ENCODE results near the gene FARSA. TPM values are rescaled to one million over a fixed set of nuclear protein-coding genes. Genes with fewer than 3 reads are reported as not detected.
"Not testable (repeated sequence)": the region's sequence is repeated elsewhere in the genome, so short reads cannot be mapped to it uniquely, and the experiment has no call there.

Gene FARSA
- total RNA-seq, 2 donors from 2014 or later = 25.9 to 35.6 TPM

DNA sequence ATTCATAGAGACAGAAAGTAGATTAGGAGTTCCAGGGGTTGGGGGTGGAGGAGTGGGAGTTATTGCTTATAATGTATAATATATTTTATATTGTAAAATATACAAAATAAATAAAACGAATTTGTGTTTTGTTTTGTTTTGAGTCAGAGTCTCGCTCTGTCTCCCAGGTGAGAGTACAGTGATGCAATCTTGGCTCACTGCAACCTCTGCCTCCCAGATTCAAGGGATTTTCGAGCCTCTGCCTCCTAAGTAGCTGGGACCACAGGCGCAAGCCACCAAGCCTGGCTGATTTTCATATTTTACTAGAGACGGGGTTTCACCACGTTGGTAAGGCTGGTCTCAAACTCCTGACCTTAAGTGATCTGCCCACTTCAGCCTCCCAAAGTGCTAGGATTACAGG, 26.0 kb upstream of the FARSA start:
- no peaks in the 10 kb centered on the region for H3K27me3 ChIP-seq
- WGBS, 2 donors = 55 to 57% methylated on average over 6 of the region's 6 CpGs
- H3K4me3 ChIP-seq = no peak overlapping the region
- peaks cover 0 to under 1% of the 10 kb centered on the region in 2 donors for H3K36me3 ChIP-seq (replicated peaks in 1 of 2; ENCODE audit: insufficient read depth in 1 of 2, low read depth in 2 of 2)
- H3K9me3 ChIP-seq = no peaks in the 10 kb centered on the region
- H3K27ac ChIP-seq = no peak overlapping the region
- DNase-seq (no peak), ATAC-seq (no peak)
- TF ChIP-seq POLR2A (IDR thresholded peaks at IDR 0.05) = no peak
- TF ChIP-seq, protein P1, sequence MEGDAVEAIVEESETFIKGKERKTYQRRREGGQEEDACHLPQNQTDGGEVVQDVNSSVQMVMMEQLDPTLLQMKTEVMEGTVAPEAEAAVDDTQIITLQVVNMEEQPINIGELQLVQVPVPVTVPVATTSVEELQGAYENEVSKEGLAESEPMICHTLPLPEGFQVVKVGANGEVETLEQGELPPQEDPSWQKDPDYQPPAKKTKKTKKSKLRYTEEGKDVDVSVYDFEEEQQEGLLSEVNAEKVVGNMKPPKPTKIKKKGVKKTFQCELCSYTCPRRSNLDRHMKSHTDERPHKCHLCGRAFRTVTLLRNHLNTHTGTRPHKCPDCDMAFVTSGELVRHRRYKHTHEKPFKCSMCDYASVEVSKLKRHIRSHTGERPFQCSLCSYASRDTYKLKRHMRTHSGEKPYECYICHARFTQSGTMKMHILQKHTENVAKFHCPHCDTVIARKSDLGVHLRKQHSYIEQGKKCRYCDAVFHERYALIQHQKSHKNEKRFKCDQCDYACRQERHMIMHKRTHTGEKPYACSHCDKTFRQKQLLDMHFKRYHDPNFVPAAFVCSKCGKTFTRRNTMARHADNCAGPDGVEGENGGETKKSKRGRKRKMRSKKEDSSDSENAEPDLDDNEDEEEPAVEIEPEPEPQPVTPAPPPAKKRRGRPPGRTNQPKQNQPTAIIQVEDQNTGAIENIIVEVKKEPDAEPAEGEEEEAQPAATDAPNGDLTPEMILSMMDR (IDR thresholded peaks at IDR 0.05) = no peak
- intact Hi-C loops (cut with DNase I) = no loop called here
- peaks cover 26% of the 10 kb centered on the region for H3K4me1 ChIP-seq

DNA sequence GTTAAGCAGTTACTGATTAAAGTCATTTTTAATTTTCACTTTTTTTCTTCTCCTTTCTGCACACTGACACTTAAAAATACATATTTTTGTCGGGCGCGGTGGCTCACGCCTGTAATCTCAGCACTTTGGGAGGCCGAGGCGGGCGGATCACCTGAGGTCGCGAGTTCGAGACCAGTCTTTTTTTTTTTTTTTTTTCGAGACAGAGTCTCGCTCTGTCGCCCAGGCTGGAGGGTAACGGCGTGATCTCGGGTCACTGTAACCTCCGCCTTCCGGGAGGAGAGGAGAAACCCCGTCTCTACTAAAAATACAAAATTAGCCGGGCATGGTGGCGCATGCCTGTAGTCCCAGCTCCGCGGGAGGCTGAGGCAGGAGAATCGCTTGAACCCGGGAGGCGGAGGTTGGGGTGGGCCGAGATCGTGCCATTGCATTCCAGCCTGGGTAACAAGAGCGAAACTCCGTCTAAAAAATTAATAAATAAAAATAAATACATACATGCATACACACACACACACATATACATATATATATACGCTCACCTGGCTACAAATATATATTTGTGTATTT, 24.0 kb upstream of the FARSA start:
- peaks cover 38% of the 10 kb centered on the region for H3K4me1 ChIP-seq
- intact Hi-C loops (cut with DNase I); H3K9me3 ChIP-seq; H3K36me3 ChIP-seq (replicated peaks in 1 of 2; ENCODE audit: insufficient read depth in 1 of 2, low read depth in 2 of 2); DNase-seq; H3K27me3 ChIP-seq: not testable (repeated sequence)
- H3K4me3 ChIP-seq = peak overlapping the region; percentile 67 to 96
- WGBS, 2 donors = 30 to 34% methylated on average over 31 of the region's 31 CpGs
- H3K27ac ChIP-seq = peak overlapping the region; percentile 64 to 91 (median 86)
- peak in 1 of 3 donors; percentile 14 for TF ChIP-seq POLR2A (IDR thresholded peaks at IDR 0.05)
- peak; percentile 8 for ATAC-seq

DNA sequence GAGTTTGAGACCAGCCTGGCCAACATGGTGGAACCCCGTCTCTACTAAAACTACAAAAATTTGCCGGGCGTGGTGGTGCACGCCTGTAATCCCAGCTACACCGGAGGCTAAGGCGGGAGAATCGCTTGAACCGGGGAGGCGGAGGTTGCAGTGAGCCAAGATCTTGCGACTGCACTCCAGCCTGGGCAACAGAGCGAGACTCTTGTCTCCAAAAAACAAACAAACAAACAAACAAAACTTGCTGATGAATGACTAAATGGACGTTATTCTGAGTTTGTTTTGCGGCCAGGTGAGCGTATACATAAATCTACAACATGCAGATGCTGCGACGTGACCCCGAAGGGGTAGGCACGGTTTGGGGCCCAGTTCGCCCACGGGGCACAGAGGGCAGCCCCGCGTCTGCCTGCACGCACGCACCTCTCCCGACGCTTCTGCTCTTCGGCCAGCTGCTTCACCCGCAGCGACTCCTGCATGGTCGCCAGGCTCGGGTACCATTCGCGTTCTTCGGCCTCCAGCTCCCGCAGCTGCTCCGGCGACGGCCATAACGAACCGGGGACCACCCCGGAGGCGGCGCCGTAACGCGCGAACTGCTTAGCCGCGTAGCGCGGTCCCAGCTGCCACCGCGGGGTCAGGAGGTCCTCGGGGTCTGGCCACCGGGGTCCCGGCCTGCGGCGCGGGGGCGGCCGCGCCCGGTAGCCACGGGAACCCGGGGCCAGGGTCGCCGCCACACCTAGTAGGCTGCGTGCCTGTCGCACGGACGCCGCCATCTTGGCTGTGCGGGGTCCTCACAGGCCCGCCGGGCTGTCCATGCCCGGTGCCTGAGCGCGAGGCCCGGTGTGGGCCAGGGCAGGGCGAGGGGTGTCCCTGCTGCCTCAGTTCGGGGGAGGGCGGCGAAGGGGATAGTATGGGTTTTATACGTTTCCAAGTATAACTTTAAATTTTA, 23.2 kb upstream of the FARSA start, which contains the start of gene GADD45GIP1:
TSS of gene GADD45GIP1 (minus strand) at position 778 of the 943 bp plus-strand sequence. CDS start at position 767, 11 bp downstream.
- peak; percentile 52 to 73 (median 73) for TF ChIP-seq POLR2A (IDR thresholded peaks at IDR 0.05)
- TF ChIP-seq, protein P1 (IDR thresholded peaks at IDR 0.05) = peak in 1 of 7 experiments; percentile 3
- ATAC-seq (peak; percentile 96), DNase-seq (peak; percentile 80 to 85 (median 80))
- H3K9me3 ChIP-seq = no peaks in the 10 kb centered on the region
- intact Hi-C loops (cut with DNase I) = no loop called here
- no peaks in the 10 kb centered on the region for H3K27me3 ChIP-seq
- H3K36me3 ChIP-seq (replicated peaks in 1 of 2; ENCODE audit: insufficient read depth in 1 of 2, low read depth in 2 of 2) = peaks cover 0 to 6% of the 10 kb centered on the region in 2 donors
- peaks cover 38% of the 10 kb centered on the region for H3K4me1 ChIP-seq
- peak within 1 kb of the TSS; percentile 67 to 96 for H3K4me3 ChIP-seq
- 4 to 7% methylated on average over 40 to 70 of the region's 84 CpGs for WGBS, 2 donors
- H3K27ac ChIP-seq = peak within 1 kb of the TSS; percentile 64 to 91 (median 86)

DNA sequence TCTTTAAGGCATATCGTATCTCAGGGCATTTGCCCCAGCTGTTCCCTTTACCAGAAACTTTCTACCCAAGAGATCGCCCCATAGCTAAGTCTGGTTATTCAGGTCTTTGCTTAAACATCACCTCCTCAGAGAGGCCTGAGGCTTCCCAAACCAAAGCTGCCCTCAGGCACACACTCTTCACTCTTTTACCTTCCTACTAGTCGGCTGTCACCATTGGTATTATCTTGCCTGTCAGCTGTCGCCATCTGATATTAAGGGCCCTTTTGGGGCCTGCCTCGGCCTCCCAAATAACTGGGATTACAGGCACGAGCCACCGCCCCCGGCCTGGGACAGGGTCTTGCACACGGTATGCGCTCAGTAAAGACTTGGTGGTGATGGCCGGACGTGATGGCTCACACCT, 22.5 kb upstream of the FARSA start:
- no peak for ATAC-seq
- WGBS, 2 donors = 28 to 40% methylated on average over 4 to 12 of the region's 12 CpGs
- TF ChIP-seq POLR2A (IDR thresholded peaks at IDR 0.05) = no peak
- TF ChIP-seq, protein P1 (IDR thresholded peaks at IDR 0.05) = no peak
- Histone ChIP-seq H3K27ac (peak overlapping the region in 3 of 4 donors; percentile 81 to 91 (median 90)), H3K4me3 (peak overlapping the region; percentile 67 to 96), H3K4me1 (peaks cover 38% of the 10 kb centered on the region), H3K9me3 (no peaks in the 10 kb centered on the region), H3K36me3 (replicated peaks in 1 of 2; ENCODE audit: insufficient read depth in 1 of 2, low read depth in 2 of 2) (peaks cover 0 to 6% of the 10 kb centered on the region in 2 donors), H3K27me3 (no peaks in the 10 kb centered on the region)
- DNase-seq = no peak
- intact Hi-C loops (cut with DNase I) = no loop called here

DNA sequence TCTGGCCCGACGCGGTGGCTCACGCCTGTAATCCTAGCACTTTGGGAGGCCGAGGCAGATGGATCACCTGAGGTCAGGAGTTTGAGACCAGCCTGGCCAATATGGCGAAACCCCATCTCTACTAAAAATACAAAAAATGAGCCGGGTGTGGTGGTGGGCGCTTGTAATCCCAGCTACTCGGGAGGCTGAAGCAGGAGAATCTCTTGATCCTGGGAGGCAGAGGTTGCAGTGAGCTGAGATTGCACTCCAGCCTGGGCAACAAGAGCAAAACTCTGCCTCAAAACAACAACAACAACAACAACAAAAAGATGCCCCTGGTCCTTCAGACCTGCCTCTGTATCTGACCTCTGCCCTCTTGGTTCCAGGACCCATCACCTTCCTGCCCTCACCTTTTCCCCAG, 22.1 kb upstream of the FARSA start:
- ATAC-seq; intact Hi-C loops (cut with DNase I); DNase-seq; H3K9me3 ChIP-seq; H3K4me3 ChIP-seq; H3K36me3 ChIP-seq (replicated peaks in 1 of 2; ENCODE audit: insufficient read depth in 1 of 2, low read depth in 2 of 2); H3K27me3 ChIP-seq: not testable (repeated sequence)
- Histone ChIP-seq H3K27ac (peak overlapping the region in 1 of 4 donors; percentile 12), H3K4me1 (peaks cover 38% of the 10 kb centered on the region)
- 87 to 100% methylated on average over 5 to 9 of the region's 9 CpGs for WGBS, 2 donors

Data from body of pancreas (tissue), 4 donors.